ENCODE measurements around the gene SDCBP2. TPM values are rescaled to one million over a fixed set of nuclear protein-coding genes. Genes with fewer than 3 reads are reported as not detected.

The SDCBP2 gene
- total and polyA plus RNA-seq, 2 of the 8 experiments (the other 6 are each of a cell fraction or from before 2014, with no cell fraction given), result 4.2 to 6.7 TPM

GRCh38 chr20:1319462-1319861 is 9.5 kb downstream of the SDCBP2 start:
- H2AK5ac ChIP-seq (ENCODE audit: low read depth, low read length), result no peak overlapping the region
- H3K9me3 ChIP-seq (ENCODE audit: insufficient read depth in 2 of 2, low read depth in 1 of 2, low read length in 1 of 2), result no peaks in the 10 kb centered on the region
- peaks cover 0 to 1% of the 10 kb centered on the region in 2 experiments for H4K20me1 ChIP-seq (replicated peaks in 1 of 2; ENCODE audit: control insufficient read depth in 1 of 2, insufficient read depth in 2 of 2, low read length in 2 of 2)
- H4K8ac ChIP-seq (ENCODE audit: extremely low read depth, insufficient read depth, low read length), result no peak overlapping the region
- H3K4me1 ChIP-seq (replicated peaks in 1 of 4; ENCODE audit: control insufficient read depth in 3 of 4, insufficient read depth in 4 of 4, low read length in 3 of 4), result no peaks in the 10 kb centered on the region
- no peak overlapping the region for H4K91ac ChIP-seq (replicated peaks; ENCODE audit: insufficient read length, low read length)
- no peaks in the 10 kb centered on the region for H3K36me3 ChIP-seq (ENCODE audit: control insufficient read depth in 2 of 4, insufficient read depth in 4 of 4, low read length in 3 of 4)
- no peak overlapping the region for H2BK12ac ChIP-seq (ENCODE audit: low read depth, low read length)
- no peak overlapping the region for H2BK5ac ChIP-seq (ENCODE audit: low read depth, low read length)
- no peak overlapping the region for H2BK120ac ChIP-seq (replicated peaks; ENCODE audit: low read depth, low read length)
- CTCF ChIA-PET (ENCODE audit: partially characterized antibody), result interaction anchor here (0.9 to 1.3 kb wide), 3 partner anchors 10 to 78 kb away, joined by 3 to 4 read pairs (median 3); partner anchors contain the start of gene SDCBP2
- H2BK15ac ChIP-seq (ENCODE audit: low read length), result no peak overlapping the region
- H3K4ac ChIP-seq (replicated peaks; ENCODE audit: insufficient read length, low read depth, low read length), result no peak overlapping the region
- no peak overlapping the region for H3K14ac ChIP-seq (ENCODE audit: insufficient read length)
- H2BK20ac ChIP-seq (ENCODE audit: low read length), result no peak overlapping the region
- no peaks in the 10 kb centered on the region; a peak in 2 of 7 replicates for H3K27me3 ChIP-seq (replicated peaks in 1 of 4; ENCODE audit: control insufficient read depth in 3 of 4, extremely low read depth in 1 of 4, insufficient read depth in 3 of 4, low read length in 3 of 4)
- no peak overlapping the region for H3K23ac ChIP-seq (ENCODE audit: insufficient read length)
- no peak overlapping the region for H3K4me2 ChIP-seq (ENCODE audit: insufficient read depth in 1 of 2, low read depth in 2 of 2, low read length in 2 of 2)
- no peak overlapping the region for H3K27ac ChIP-seq (ENCODE audit: low read depth, low read length)
- H3K4me3 ChIP-seq (ENCODE audit: extremely low read depth in 1 of 4, insufficient read depth in 2 of 4, low read depth in 3 of 4, low read length in 4 of 4), result no peak overlapping the region
- H3K56ac ChIP-seq (replicated peaks; ENCODE audit: insufficient read length, low read depth, low read length), result no peak overlapping the region
- H2AFZ ChIP-seq (ENCODE audit: low read length), result no peak overlapping the region
- FAIRE-seq (no peak), DNase-seq (ENCODE audit: low read depth in 1 of 2, low spot score in 2 of 2) (no peak)
- WGBS, 2 experiments (ENCODE audit: extremely low coverage in 1 of 2, insufficient coverage in 1 of 2, insufficient read length in 1 of 2, insufficient replicate concordance in 2 of 2, low coverage in 1 of 2, low lambda C conversion rate in 2 of 2, missing lambda C conversion rate in 1 of 2), result 84% methylated on average over 4 of the region's 4 CpGs; no CpG with 5 or more reads in 1 of the 2 experiments
- H3K79me2 ChIP-seq (ENCODE audit: control insufficient read depth in 1 of 2, insufficient read depth in 2 of 2, low read length in 2 of 2), result no peaks in the 10 kb centered on the region
- no peak overlapping the region for H3K9ac ChIP-seq (replicated peaks in 1 of 4; ENCODE audit: extremely low read depth in 1 of 4, low read depth in 3 of 4, low read length in 3 of 4)
- H3K23me2 ChIP-seq (ENCODE audit: low read depth, low read length), result no peaks in the 10 kb centered on the region
- no peaks in the 10 kb centered on the region for H3K79me1 ChIP-seq (ENCODE audit: low read depth, low read length)
- H4K5ac ChIP-seq (ENCODE audit: insufficient read length, low read depth, low read length), result no peak overlapping the region
- POLR2A ChIA-PET (ENCODE audit: partially characterized antibody), result interaction anchor here (1.3 kb wide), 1 partner anchor 10 kb away, joined by 3 read pairs; no protein-coding TSS in a partner anchor
- no peak overlapping the region for H3K18ac ChIP-seq (ENCODE audit: extremely low read depth, low read length)
- TF ChIP-seq KDM5A (IDR thresholded peaks at IDR 0.05; ENCODE audit: low read length) (no peak), RXRA (IDR thresholded peaks at IDR 0.05; ENCODE audit: insufficient read depth, low read depth, low read length) (no peak), YY1 (IDR thresholded peaks at IDR 0.05; ENCODE audit: low read depth, low read length) (no peak), SIN3A (conservative IDR thresholded peaks at IDR 0.05 in 1 of 2, IDR thresholded peaks at IDR 0.05 in 1 of 2; ENCODE audit: low read depth in 1 of 2, low read length in 2 of 2) (no peak), MAFK (IDR thresholded peaks at IDR 0.05; ENCODE audit: low read depth, low read length) (no peak), CREB1 (IDR thresholded peaks at IDR 0.05) (no peak), MAX (IDR thresholded peaks at IDR 0.05) (no peak), HDAC6 (IDR thresholded peaks at IDR 0.05; ENCODE audit: low read depth, low read length) (no peak), TCF12 (IDR thresholded peaks at IDR 0.05; ENCODE audit: low read depth, low read length) (no peak), SP4 (IDR thresholded peaks at IDR 0.05; ENCODE audit: low read length) (no peak), EGR1 (IDR thresholded peaks at IDR 0.05; ENCODE audit: borderline replicate concordance, low read depth, low read length) (no peak), TBP (IDR thresholded peaks at IDR 0.05; ENCODE audit: low read depth, low read length) (no peak), SIX5 (IDR thresholded peaks at IDR 0.05; ENCODE audit: low read depth, low read length) (no peak), BCL11A (IDR thresholded peaks at IDR 0.05; ENCODE audit: low read depth in 2 of 2, low read length in 2 of 2) (no peak), TEAD4 (IDR thresholded peaks at IDR 0.05; ENCODE audit: low read depth, low read length) (no peak), SUZ12 (IDR thresholded peaks at IDR 0.05; ENCODE audit: low read length) (no peak)

Data from H1 (cell line).